Endothelial cell of umbilical vein (primary cell): ENCODE measurements around the gene NLRC3. TPM values are rescaled to one million over a fixed set of nuclear protein-coding genes. Genes with fewer than 3 reads are reported as not detected.

ENCODE experiments used
- BruUV-seq: library from RNA; stranded (reverse); fragments of 400-500 nt; replicated peaks from 2 replicates; lab custom pipeline; 2021; lab: Mats Ljungman, UMichigan
- CTCF ChIA-PET: fragments of 300-600, 350-600 bp; sonication (Branson Sonifier 250); formaldehyde crosslinking; loops from one replicate; lab custom pipeline; 2021; ENCODE audit warnings: antibody characterized with exemption, inconsistent platforms; lab: Charles Lee
- POLR2A ChIA-PET: fragments of 300-600, 350-600 bp; sonication (Branson Sonifier 250); formaldehyde crosslinking; loops from one replicate; lab custom pipeline; 2021; ENCODE audit warnings: antibody characterized with exemption, inconsistent platforms; lab: Charles Lee
- DNase-seq: peaks from one replicate; pipeline ENCODE4 v3.0.0-alpha.2; 2011; ENCODE audit warnings: low read depth, low spot score
- FAIRE-seq: peaks from 2 replicates; lab custom pipeline; 2011; peaks lifted over from hg19 to GRCh38; lab: Jason Lieb, UNC
- H2AFZ ChIP-seq: 2 replicates; pipeline ENCODE4 v1.6.0; 2012; ENCODE audit warnings: low read depth, low read length, control low read depth, inconsistent platforms
- H3K27ac ChIP-seq: 2 replicates; pipeline ENCODE4 v1.5.1; 2011; ENCODE audit warnings: low read depth, mild to moderate bottlenecking, control low read depth, low read length, moderate library complexity; ENCODE audit not compliant: insufficient read depth
- H3K27me3 ChIP-seq, 2 experiments: 2 replicates each; pipeline versions ENCODE4 v1.6.0 to v1.6.1; 2011; ENCODE audit warnings: low read length in 2 of 2, mixed read lengths in 1 of 2; ENCODE audit not compliant: control insufficient read depth in 2 of 2, insufficient read depth in 2 of 2
- H3K36me3 ChIP-seq, 2 experiments: 2 replicates in 1 of 2; 3 replicates in 1 of 2; pipeline ENCODE4 v1.5.1; 2011; ENCODE audit warnings: low read length in 2 of 2, mild to moderate bottlenecking in 1 of 2, moderate library complexity in 1 of 2; ENCODE audit not compliant: control insufficient read depth in 2 of 2, insufficient read depth in 2 of 2; ENCODE audit errors: extremely low read depth in 1 of 2
- H3K4me1 ChIP-seq: 3 replicates; pipeline ENCODE4 v1.5.1; 2011; ENCODE audit warnings: mild to moderate bottlenecking, low read length; ENCODE audit not compliant: control insufficient read depth, insufficient read depth; ENCODE audit errors: extremely low read depth
- H3K4me2 ChIP-seq: 2 replicates; pipeline ENCODE4 v1.6.1; 2011; ENCODE audit warnings: low read length, control low read depth, mixed read lengths; ENCODE audit not compliant: insufficient read depth
- H3K4me3 ChIP-seq, 3 experiments: fragments of 200-600 bp in 1 of 3; sonication (generic), shearing (Covaris generic) in 1 of 3; replicated peaks in 1 of 3; 2 replicates each; pipeline ENCODE4 v1.5.1; 2011 to 2016; ENCODE audit warnings: control low read depth in 3 of 3, low read length in 3 of 3, mild to moderate bottlenecking in 2 of 3, inconsistent platforms in 1 of 3, low read depth in 1 of 3, moderate library complexity in 1 of 3; ENCODE audit not compliant: insufficient read depth in 1 of 3
- H3K79me2 ChIP-seq: 2 replicates; pipeline ENCODE4 v1.6.0; 2012; ENCODE audit warnings: low read length, inconsistent platforms; ENCODE audit not compliant: control insufficient read depth, insufficient read depth
- H3K9ac ChIP-seq: replicated peaks from 2 replicates; pipeline ENCODE3; 2011; ENCODE audit warnings: low read length, control low read depth; ENCODE audit not compliant: insufficient read depth; ENCODE audit errors: extremely low read depth
- H3K9me1 ChIP-seq: replicated peaks from 3 replicates; pipeline ENCODE4 v1.6.0; 2011; ENCODE audit warnings: mild to moderate bottlenecking, low read length; ENCODE audit not compliant: control insufficient read depth, insufficient read depth; ENCODE audit errors: extremely low read depth
- H3K9me3 ChIP-seq: replicated peaks from 2 replicates; pipeline ENCODE4 v1.5.1; 2012; ENCODE audit warnings: low read length, inconsistent platforms; ENCODE audit not compliant: control insufficient read depth, insufficient read depth
- H4K20me1 ChIP-seq: replicated peaks from 2 replicates; pipeline ENCODE3; 2011; ENCODE audit warnings: mild to moderate bottlenecking, low read length; ENCODE audit not compliant: control insufficient read depth, insufficient read depth; ENCODE audit errors: extremely low read depth
- CTCF ChIP-seq, 2 donors: IDR thresholded peaks; 1 replicate in 1 of 2; 2 replicates in 1 of 2; pipeline ENCODE4 v1.5.1; 2011; ENCODE audit warnings: low read length in 2 of 2, mild to moderate bottlenecking in 2 of 2, moderate library complexity in 2 of 2, control low read depth in 1 of 2, inconsistent platforms in 1 of 2, low read depth in 1 of 2; ENCODE audit not compliant: insufficient read depth in 1 of 2; ENCODE audit errors: extremely low read depth in 1 of 2
- EZH2 ChIP-seq: IDR thresholded peaks from 2 replicates; pipeline ENCODE4 v1.6.1; 2012; ENCODE audit warnings: borderline replicate concordance, low read depth, mild to moderate bottlenecking, moderate library complexity, low read length, inconsistent platforms; ENCODE audit not compliant: severe bottlenecking
- FOS ChIP-seq: IDR thresholded peaks from 2 replicates; pipeline ENCODE4 v1.6.1; 2011; ENCODE audit warnings: mild to moderate bottlenecking, low read length, moderate library complexity, borderline replicate concordance; ENCODE audit not compliant: insufficient read depth
- GATA2 ChIP-seq: IDR thresholded peaks from 2 replicates; pipeline ENCODE4 v1.7.0; 2011; ENCODE audit warnings: low read depth, mild to moderate bottlenecking, moderate library complexity, mixed read lengths, low read length; ENCODE audit not compliant: insufficient read length, insufficient read depth
- JUN ChIP-seq: IDR thresholded peaks from 2 replicates; pipeline ENCODE4 v1.6.1; 2011; ENCODE audit warnings: borderline replicate concordance, low read depth; ENCODE audit not compliant: insufficient read length, insufficient read depth
- MAX ChIP-seq: IDR thresholded peaks from 2 replicates; pipeline ENCODE4 v1.6.1; 2011; ENCODE audit not compliant: insufficient read depth, insufficient read length
- MYC ChIP-seq: IDR thresholded peaks from one replicate; pipeline ENCODE4 v1.6.1; 2011; ENCODE audit warnings: mild to moderate bottlenecking, low read depth, low read length
- POLR2A ChIP-seq: IDR thresholded peaks from 2 replicates; pipeline ENCODE4 v1.6.1; 2012; ENCODE audit warnings: low read depth, mild to moderate bottlenecking, control low read depth, low read length
- POLR2AphosphoS5 ChIP-seq: IDR thresholded peaks from 2 replicates; pipeline ENCODE4 v1.6.1; 2012; ENCODE audit warnings: low read depth, mild to moderate bottlenecking, control low read depth, low read length, moderate library complexity; ENCODE audit not compliant: insufficient read depth
- dilution Hi-C: fragments of 300-500 bp; cut with MboI; formaldehyde crosslinking; loops from one replicate; pipeline ENCODE4 v1.15.0; 2019; ENCODE audit warnings: low sequenced_read_pairs; ENCODE audit not compliant: extremely low pct_ligation_motif_present
- intact Hi-C: fragments of 100-400 bp; cut with micrococcal nuclease; formaldehyde crosslinking; loops from one replicate; pipeline ENCODE4 v1.10.0; 2022
- polyA plus RNA-seq, 4 experiments: library from polyadenylated mRNA; depleted of rRNA in 3 of 4; stranded (reverse) in 3 of 4; unstranded in 1 of 4; fragments of >200 nt; gene quantifications; 2 replicates each; pipeline versions ENCODE4 v1.2.1 to v1.2.3, GENCODE V29; 2011 to 2012; ENCODE audit warnings: missing spikeins in 1 of 4
- total RNA-seq: library from RNA; stranded (reverse); gene quantifications from 2 replicates; pipeline ENCODE4 v1.2.3, GENCODE V29; 2021

The NLRC3 gene
- total and polyA plus RNA-seq, 2 donors (not counting 3 experiments of a cell fraction or from before 2014, with no cell fraction given): 0.84 to 3.4 TPM

- no peak overlapping the region for H3K27ac ChIP-seq
- no TSS peak for BruUV-seq
- H2AFZ ChIP-seq: no peak overlapping the region
- no peaks in the 10 kb centered on the region for H4K20me1 ChIP-seq
- no peak for TF ChIP-seq GATA2
- TF ChIP-seq POLR2AphosphoS5: no peak
- no peak for TF ChIP-seq EZH2
- no peak for TF ChIP-seq CTCF (IDR thresholded peaks at IDR 0.05; ENCODE audit: extremely low read depth in 1 of 2, insufficient read depth in 1 of 2, low read depth in 1 of 2, low read length in 2 of 2)
- no peak for TF ChIP-seq MYC
- no peak for TF ChIP-seq JUN
- no peak for TF ChIP-seq POLR2A
- no peak for TF ChIP-seq MAX
- no peak for TF ChIP-seq FOS
- ChIA-PET CTCF (interaction anchor here (1.1 kb wide), 1 partner anchor 22 kb away, joined by 3 read pairs; no protein-coding TSS in a partner anchor), POLR2A (no interaction called here)
- H3K4me3 ChIP-seq: no peak overlapping the region
- H3K9me1 ChIP-seq: no peaks in the 10 kb centered on the region
- dilution Hi-C loops: no loop called here
- no peak for DNase-seq
- intact Hi-C loops: no loop called here
- peaks cover 2 to 11% of the 10 kb centered on the region in 2 experiments for H3K36me3 ChIP-seq
- H3K4me2 ChIP-seq: no peak overlapping the region
- no peak overlapping the region for H3K9ac ChIP-seq
- H3K4me1 ChIP-seq: no peaks in the 10 kb centered on the region
- H3K9me3 ChIP-seq: no peaks in the 10 kb centered on the region
- FAIRE-seq: no peak
- no peaks in the 10 kb centered on the region for H3K79me2 ChIP-seq
- H3K27me3 ChIP-seq: no peaks in the 10 kb centered on the region
These were observed 57.6 kb downstream of the NLRC3 start for GRCh38 chr16:3519581-3519980.
